ENCODE data around the gene ADRA2C.

ADRA2C gene

GRCh38 chr4:3756343-3757059 lies 9.7 kb upstream of the ADRA2C start:
- TF ChIP-seq POLR2AphosphoS5 (IDR thresholded peaks at IDR 0.05; ENCODE audit: low read depth, low read length) (no peak), SIN3A (IDR thresholded peaks at IDR 0.05; ENCODE audit: borderline replicate concordance, insufficient read depth, low read length) (no peak), FOXP2 (optimal IDR thresholded peaks at IDR 0.05; ENCODE audit: borderline replicate concordance, extremely low read depth, extremely low read length, insufficient read depth) (no peak), REST (IDR thresholded peaks at IDR 0.05; ENCODE audit: insufficient read depth in 1 of 2, low read depth in 2 of 2, low read length in 2 of 2) (no peak), TAF1 (IDR thresholded peaks at IDR 0.05; ENCODE audit: borderline replicate concordance, insufficient read depth, low read length) (no peak)

DNA sequence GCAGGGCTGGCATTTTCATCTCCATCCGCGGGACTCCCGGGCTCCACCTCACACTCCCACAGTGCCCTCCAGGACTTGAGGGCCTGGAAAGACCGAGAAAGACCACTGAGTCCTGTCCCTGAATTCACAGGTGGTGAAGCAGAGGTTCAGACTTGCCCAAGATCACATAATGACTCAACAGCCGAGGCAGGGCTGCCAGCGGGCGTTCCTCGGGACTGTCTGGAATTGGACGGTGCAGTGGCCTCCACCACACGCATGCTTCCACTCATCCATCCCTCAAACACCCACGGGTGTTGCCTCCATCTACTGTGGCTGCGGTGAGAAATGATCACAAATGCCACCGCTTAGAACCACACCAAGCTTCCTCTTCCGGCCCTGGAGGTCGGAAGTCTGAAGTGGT lies 6.9 kb upstream of the ADRA2C start:
- TF ChIP-seq TAF1 (IDR thresholded peaks at IDR 0.05; ENCODE audit: borderline replicate concordance, insufficient read depth, low read length) (no peak), FOXP2 (optimal IDR thresholded peaks at IDR 0.05; ENCODE audit: borderline replicate concordance, extremely low read depth, extremely low read length, insufficient read depth) (no peak), REST (IDR thresholded peaks at IDR 0.05; ENCODE audit: insufficient read depth in 1 of 2, low read depth in 2 of 2, low read length in 2 of 2) (no peak), SIN3A (IDR thresholded peaks at IDR 0.05; ENCODE audit: borderline replicate concordance, insufficient read depth, low read length) (no peak), POLR2AphosphoS5 (IDR thresholded peaks at IDR 0.05; ENCODE audit: low read depth, low read length) (no peak)

DNA sequence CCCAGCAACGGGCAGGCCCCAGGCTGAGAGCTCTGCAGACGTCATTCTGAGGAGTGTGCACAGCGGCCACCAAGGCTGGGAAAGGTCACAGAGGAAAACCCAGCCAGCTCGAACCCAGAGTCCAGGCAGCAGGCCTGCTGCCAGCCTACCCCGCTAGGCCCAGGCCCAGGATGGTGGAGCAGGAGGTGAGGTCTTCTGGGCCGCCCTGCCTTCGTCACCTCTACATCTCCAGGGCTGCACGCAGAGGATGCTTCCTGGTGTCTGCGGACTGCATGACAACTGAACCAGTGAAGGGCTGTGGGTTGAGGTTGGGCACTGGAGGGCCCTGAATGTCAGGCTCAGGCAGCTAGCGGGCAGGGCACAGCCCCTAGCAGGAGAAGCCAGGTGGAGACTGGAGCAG lies 5.8 kb upstream of the ADRA2C start:
- no peak for TF ChIP-seq TAF1 (IDR thresholded peaks at IDR 0.05; ENCODE audit: borderline replicate concordance, insufficient read depth, low read length)
- no peak for TF ChIP-seq REST (IDR thresholded peaks at IDR 0.05; ENCODE audit: insufficient read depth in 1 of 2, low read depth in 2 of 2, low read length in 2 of 2)
- no peak for TF ChIP-seq FOXP2 (optimal IDR thresholded peaks at IDR 0.05; ENCODE audit: borderline replicate concordance, extremely low read depth, extremely low read length, insufficient read depth)
- no peak for TF ChIP-seq POLR2AphosphoS5 (IDR thresholded peaks at IDR 0.05; ENCODE audit: low read depth, low read length)
- no peak for TF ChIP-seq SIN3A (IDR thresholded peaks at IDR 0.05; ENCODE audit: borderline replicate concordance, insufficient read depth, low read length)

- no peak for TF ChIP-seq POLR2AphosphoS5 (IDR thresholded peaks at IDR 0.05; ENCODE audit: low read depth, low read length)
- no peak for TF ChIP-seq SIN3A (IDR thresholded peaks at IDR 0.05; ENCODE audit: borderline replicate concordance, insufficient read depth, low read length)
- no peak for TF ChIP-seq TAF1 (IDR thresholded peaks at IDR 0.05; ENCODE audit: borderline replicate concordance, insufficient read depth, low read length)
- TF ChIP-seq FOXP2 (optimal IDR thresholded peaks at IDR 0.05; ENCODE audit: borderline replicate concordance, extremely low read depth, extremely low read length, insufficient read depth) = no peak
- no peak for TF ChIP-seq REST (IDR thresholded peaks at IDR 0.05; ENCODE audit: insufficient read depth in 1 of 2, low read depth in 2 of 2, low read length in 2 of 2)
Measured at GRCh38 chr4:3760841-3761240, 5.3 kb upstream of the ADRA2C start.
